Osteocyte (in vitro differentiated cells): ENCODE results near the gene RPE. TPM values are rescaled to one million over a fixed set of nuclear protein-coding genes. Genes with fewer than 3 reads are reported as not detected.

ENCODE experiments used
- DNase-seq: peaks from one replicate; pipeline ENCODE4 v3.0.0; 2021; ENCODE audit warnings: mixed read lengths; ENCODE audit not compliant: unreplicated experiment; ENCODE audit errors: extremely low spot score
- H3K27ac Mint-ChIP-seq: one replicate; pipeline ENCODE4 v1.8.0; 2021; ENCODE audit warnings: mild to moderate bottlenecking, mixed read lengths; ENCODE audit not compliant: unreplicated experiment
- H3K27me3 Mint-ChIP-seq: one replicate; pipeline ENCODE4 v1.8.0; 2021; ENCODE audit warnings: mixed read lengths; ENCODE audit not compliant: unreplicated experiment
- H3K36me3 Mint-ChIP-seq: one replicate; pipeline ENCODE4 v1.8.0; 2021; ENCODE audit warnings: mixed read lengths; ENCODE audit not compliant: unreplicated experiment
- H3K4me1 Mint-ChIP-seq: one replicate; pipeline ENCODE4 v1.8.0; 2021; ENCODE audit warnings: mixed read lengths; ENCODE audit not compliant: unreplicated experiment
- H3K4me3 Mint-ChIP-seq: one replicate; pipeline ENCODE4 v1.8.0; 2021; ENCODE audit warnings: mild to moderate bottlenecking, moderate library complexity, mixed read lengths; ENCODE audit not compliant: unreplicated experiment
- H3K9me3 Mint-ChIP-seq: one replicate; pipeline ENCODE4 v1.8.0; 2021; ENCODE audit warnings: mixed read lengths; ENCODE audit not compliant: unreplicated experiment
- total RNA-seq: library from RNA; stranded (reverse); gene quantifications from 2 replicates; pipeline ENCODE4 v1.2.1, GENCODE V29; 2021
- TF ChIP-seq, protein P1 (sequence below): fragments of 200-600 bp; sonication (generic); IDR thresholded peaks from 2 replicates; pipeline ENCODE4 v1.5.0; 2021; ENCODE audit warnings: antibody characterized with exemption, mild to moderate bottlenecking, moderate library complexity

Gene RPE
- total RNA-seq, 1 donor from 2014 or later, result 39.0 TPM

DNA sequence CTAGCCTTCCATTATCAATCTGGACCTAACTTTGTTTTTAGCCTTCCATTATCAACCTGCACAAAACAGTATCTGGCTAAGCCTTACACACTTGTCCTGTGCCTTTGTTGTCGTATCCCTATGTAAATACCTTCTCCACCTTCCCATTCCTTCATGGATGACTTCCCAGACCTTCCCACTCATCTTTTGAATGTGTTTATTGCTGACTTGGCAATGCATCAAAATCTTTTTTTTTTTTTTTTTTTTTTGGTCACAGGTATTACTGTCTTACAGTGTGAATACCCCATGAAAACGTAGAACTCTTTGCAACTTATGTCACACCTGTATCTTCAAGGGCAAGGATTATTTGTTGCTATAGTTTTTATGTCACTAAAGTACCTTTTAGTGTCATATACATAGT, 25.7 kb downstream of the RPE start:
- Mint-ChIP-seq H3K27ac (no peak overlapping the region), H3K9me3 (no peaks in the 10 kb centered on the region), H3K36me3 (peaks cover 41% of the 10 kb centered on the region), H3K27me3 (no peaks in the 10 kb centered on the region), H3K4me1 (no peaks in the 10 kb centered on the region), H3K4me3 (no peak overlapping the region)
- TF ChIP-seq, protein P1, sequence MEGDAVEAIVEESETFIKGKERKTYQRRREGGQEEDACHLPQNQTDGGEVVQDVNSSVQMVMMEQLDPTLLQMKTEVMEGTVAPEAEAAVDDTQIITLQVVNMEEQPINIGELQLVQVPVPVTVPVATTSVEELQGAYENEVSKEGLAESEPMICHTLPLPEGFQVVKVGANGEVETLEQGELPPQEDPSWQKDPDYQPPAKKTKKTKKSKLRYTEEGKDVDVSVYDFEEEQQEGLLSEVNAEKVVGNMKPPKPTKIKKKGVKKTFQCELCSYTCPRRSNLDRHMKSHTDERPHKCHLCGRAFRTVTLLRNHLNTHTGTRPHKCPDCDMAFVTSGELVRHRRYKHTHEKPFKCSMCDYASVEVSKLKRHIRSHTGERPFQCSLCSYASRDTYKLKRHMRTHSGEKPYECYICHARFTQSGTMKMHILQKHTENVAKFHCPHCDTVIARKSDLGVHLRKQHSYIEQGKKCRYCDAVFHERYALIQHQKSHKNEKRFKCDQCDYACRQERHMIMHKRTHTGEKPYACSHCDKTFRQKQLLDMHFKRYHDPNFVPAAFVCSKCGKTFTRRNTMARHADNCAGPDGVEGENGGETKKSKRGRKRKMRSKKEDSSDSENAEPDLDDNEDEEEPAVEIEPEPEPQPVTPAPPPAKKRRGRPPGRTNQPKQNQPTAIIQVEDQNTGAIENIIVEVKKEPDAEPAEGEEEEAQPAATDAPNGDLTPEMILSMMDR, result no peak
- no peak for DNase-seq

DNA sequence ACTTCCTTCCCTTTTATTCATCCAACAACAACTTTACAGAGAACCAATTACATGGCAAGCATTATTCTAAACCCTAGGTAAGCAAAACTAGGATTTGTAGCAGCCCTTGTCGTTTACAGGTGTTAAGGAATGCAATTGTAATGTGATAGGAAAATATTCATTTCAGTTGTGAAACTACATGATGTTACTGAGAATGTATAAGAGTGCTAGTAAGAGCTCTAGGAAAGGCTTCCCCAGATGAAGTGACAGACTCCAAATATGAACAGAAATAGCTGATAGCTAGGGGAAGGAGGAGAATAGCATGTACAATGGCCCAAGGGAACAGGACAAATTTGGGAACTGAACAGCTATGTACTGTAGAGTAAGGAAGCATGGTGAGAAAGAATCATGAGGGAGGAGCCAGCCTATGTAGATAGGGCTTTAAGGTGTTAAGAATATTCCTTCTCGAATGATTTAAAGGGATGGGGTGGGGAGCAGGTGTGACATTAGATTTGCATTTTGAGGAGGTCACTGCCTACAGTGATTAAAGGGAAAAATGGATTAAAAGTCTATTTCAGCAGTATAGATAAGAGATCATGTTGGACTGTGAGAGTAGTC, 31.7 kb downstream of the RPE start:
- TF ChIP-seq, protein P1, result no peak
- no peaks in the 10 kb centered on the region for H3K9me3 Mint-ChIP-seq
- H3K4me3 Mint-ChIP-seq, result no peak overlapping the region
- no peaks in the 10 kb centered on the region for H3K27me3 Mint-ChIP-seq
- H3K27ac Mint-ChIP-seq, result no peak overlapping the region
- H3K36me3 Mint-ChIP-seq, result peaks cover 11% of the 10 kb centered on the region
- DNase-seq, result no peak
- no peaks in the 10 kb centered on the region for H3K4me1 Mint-ChIP-seq

DNA sequence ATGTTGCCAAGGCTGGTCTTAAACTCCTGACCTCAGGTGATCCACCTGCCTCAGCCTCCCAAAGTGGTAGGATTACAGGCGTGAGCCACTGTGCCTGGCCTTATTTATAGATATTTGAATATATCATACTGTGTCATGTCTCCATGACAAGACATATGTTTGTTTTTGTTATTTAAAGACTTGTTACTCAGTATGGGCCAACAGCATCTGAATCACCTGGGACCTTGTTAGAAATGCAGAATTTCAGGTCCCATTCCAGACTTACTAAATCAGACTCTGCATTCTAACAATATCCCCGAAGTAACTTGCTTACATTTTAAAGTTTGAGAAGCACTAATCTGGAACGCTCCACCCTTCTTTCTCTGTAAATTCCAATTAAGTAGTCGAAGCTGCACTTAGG, 33.2 kb downstream of the RPE start:
- Mint-ChIP-seq H3K27me3 (no peaks in the 10 kb centered on the region), H3K27ac (no peak overlapping the region), H3K9me3 (no peaks in the 10 kb centered on the region), H3K36me3 (peaks cover 5% of the 10 kb centered on the region), H3K4me3 (no peak overlapping the region), H3K4me1 (no peaks in the 10 kb centered on the region)
- no peak for DNase-seq
- TF ChIP-seq, protein P1, result no peak

DNA sequence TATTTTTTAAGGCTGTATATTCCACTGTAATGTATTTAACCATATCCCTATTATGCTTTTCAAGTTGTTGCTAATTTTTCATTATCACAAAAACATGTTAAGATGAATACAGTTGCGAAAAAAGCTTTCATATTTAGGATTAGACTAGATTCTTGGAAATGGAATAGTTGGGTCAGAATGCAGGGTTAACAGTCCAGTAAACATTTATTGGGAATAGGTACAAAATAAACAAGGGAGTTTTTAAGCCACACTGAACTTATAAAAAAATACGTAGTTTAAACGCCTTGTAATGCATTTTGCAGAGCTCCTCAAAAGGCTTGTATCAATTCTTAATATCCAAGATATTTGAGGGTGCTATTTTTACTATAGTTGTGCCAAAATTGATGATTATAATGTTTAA, 35.6 kb downstream of the RPE start:
- H3K36me3 Mint-ChIP-seq, result peaks cover 7% of the 10 kb centered on the region
- no peak overlapping the region for H3K27ac Mint-ChIP-seq
- DNase-seq, result no peak
- H3K4me1 Mint-ChIP-seq, result no peaks in the 10 kb centered on the region
- H3K4me3 Mint-ChIP-seq, result no peak overlapping the region
- TF ChIP-seq, protein P1, result no peak
- no peaks in the 10 kb centered on the region for H3K27me3 Mint-ChIP-seq
- no peaks in the 10 kb centered on the region for H3K9me3 Mint-ChIP-seq

DNA sequence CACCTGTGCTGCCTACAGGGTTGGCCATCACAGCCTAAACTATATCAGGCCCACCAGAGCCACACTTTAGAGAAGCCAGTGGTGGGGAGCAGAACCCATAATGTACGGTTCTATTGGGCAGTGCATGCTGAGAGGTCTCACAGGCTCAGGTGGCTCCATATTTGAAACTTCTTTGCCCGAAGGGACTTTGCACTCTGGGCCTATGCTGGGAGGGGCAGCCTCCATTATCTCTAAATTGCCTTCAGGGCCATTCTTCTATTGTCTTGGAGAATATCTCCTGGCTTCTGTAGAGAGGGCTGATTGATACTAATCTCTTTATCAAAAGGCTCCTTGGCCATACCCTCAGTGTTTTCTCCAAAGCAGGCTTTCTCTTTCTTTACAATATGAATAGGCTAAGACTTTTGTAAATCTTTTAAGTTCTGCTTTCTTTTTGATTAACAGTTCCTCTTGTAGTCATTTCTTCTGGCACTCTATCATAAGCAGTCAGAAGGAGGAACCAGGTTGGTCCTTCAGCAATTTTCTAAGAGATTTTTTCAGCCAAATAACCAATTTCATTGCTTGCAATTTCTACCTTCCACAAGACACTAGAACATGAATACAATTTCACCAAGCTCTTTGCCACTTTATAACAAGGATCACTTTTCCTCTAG, 44.5 kb downstream of the RPE start:
- Mint-ChIP-seq H3K9me3 (peaks cover 7% of the 10 kb centered on the region), H3K36me3 (peaks cover 15% of the 10 kb centered on the region), H3K27ac (no peak overlapping the region), H3K4me1 (no peaks in the 10 kb centered on the region), H3K4me3 (no peak overlapping the region), H3K27me3 (no peaks in the 10 kb centered on the region)
- DNase-seq, result no peak
- TF ChIP-seq, protein P1, result no peak
